Gastroesophageal sphincter (tissue), 4 donors: ENCODE results near the gene MAML3. TPM values are rescaled to one million over a fixed set of nuclear protein-coding genes. Genes with fewer than 3 reads are reported as not detected.

ENCODE experiments used
- ATAC-seq: fragments of 150-250 bp; one replicate; pipeline ENCODE4 v1.9.1; 2016; ENCODE audit warnings: mild to moderate bottlenecking, moderate library complexity
- H3K27ac ChIP-seq, 4 donors: fragments of 200-600 bp; sonication (generic) in 3 of 4; 1 replicate in 3 of 4; 2 replicates in 1 of 4; pipeline ENCODE4 v1.5.1; 2016 to 2019
- H3K27me3 ChIP-seq: fragments of 200-600 bp; sonication (generic); one replicate; pipeline ENCODE4 v1.5.1; 2019
- H3K36me3 ChIP-seq, 2 donors: fragments of 200-600 bp; sonication (generic); one replicate each; pipeline ENCODE4 v1.5.1; 2019; ENCODE audit warnings: control low read depth in 1 of 2
- H3K4me1 ChIP-seq, 3 donors: fragments of 200-600 bp; sonication (generic); 1 replicate in 2 of 3; 2 replicates in 1 of 3; pipeline ENCODE4 v1.5.1; 2016 to 2019; ENCODE audit warnings: control low read depth in 2 of 3
- H3K4me3 ChIP-seq, 2 donors: fragments of 200-600 bp; sonication (generic); one replicate each; pipeline ENCODE4 v1.5.1; 2019; ENCODE audit warnings: mild to moderate bottlenecking in 1 of 2, moderate library complexity in 1 of 2
- H3K9me3 ChIP-seq, 3 donors: fragments of 200-600 bp; sonication (generic); one replicate each; pipeline ENCODE4 v1.5.1; 2017 to 2019; ENCODE audit warnings: control low read depth in 2 of 3
- EP300 ChIP-seq: sonication (generic); formaldehyde crosslinking; IDR thresholded peaks from one replicate; pipeline ENCODE4 v1.6.1; 2017; ENCODE audit warnings: antibody characterized with exemption, mild to moderate bottlenecking
- POLR2A ChIP-seq, 2 donors: fragments of 450-650 bp; IDR thresholded peaks; one replicate each; pipeline ENCODE4 v1.6.1; 2017; ENCODE audit warnings: antibody characterized with exemption in 2 of 2, mild to moderate bottlenecking in 2 of 2, moderate library complexity in 1 of 2
- POLR2AphosphoS5 ChIP-seq: sonication (generic); formaldehyde crosslinking; IDR thresholded peaks from one replicate; pipeline ENCODE4 v1.6.1; 2017; ENCODE audit warnings: antibody characterized with exemption
- WGBS, 2 donors: methylation state at CpG; one replicate each; pipeline ENCODE4 v1.1.5; 2018; ENCODE audit warnings: low coverage in 1 of 2; 5-methylcytosine and 5-hydroxymethylcytosine counted together
- total RNA-seq, 4 donors: library from RNA; depleted of rRNA; stranded (reverse); fragments of >200 nt; gene quantifications; one replicate each; pipeline ENCODE4 v1.1.0, GENCODE V29; 2016
- TF ChIP-seq, protein P1 (sequence below), 4 experiments: fragments of 200-600 bp in 2 of 4; fragments of 450-650 bp in 2 of 4; sonication (generic) in 1 of 4; IDR thresholded peaks; one replicate each; pipeline ENCODE4 v1.5.1; 2017 to 2019; ENCODE audit warnings: antibody characterized with exemption in 4 of 4, mild to moderate bottlenecking in 2 of 4, moderate library complexity in 2 of 4

The MAML3 gene
- total RNA-seq, 4 donors from 2014 or later = 5.3 to 10.6 (median 9.3) TPM

DNA sequence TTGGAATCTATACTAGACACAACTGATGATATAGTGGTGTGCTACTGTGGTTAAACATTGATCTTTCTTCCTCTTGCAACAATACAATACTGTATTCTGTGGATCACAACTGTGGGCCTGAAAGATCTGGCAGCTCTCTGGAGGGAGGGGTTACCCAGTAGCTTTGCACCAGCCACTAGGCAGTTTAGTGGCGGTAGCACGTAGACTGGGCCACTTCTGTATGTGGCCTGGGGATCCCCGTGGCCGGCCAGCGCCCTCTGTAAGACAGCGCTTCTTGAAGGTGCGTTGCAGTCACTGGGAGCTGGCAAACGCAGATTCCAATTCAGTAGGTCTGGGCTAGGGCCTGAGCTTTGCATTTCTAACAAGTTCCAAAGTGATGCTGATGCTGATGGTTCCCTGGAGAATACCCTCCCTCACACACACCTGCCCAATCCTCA, 319.7 kb downstream of the MAML3 start:
- Histone ChIP-seq H3K4me3 (no peak overlapping the region), H3K27ac (no peak overlapping the region), H3K4me1 (peaks cover 0 to 5% (median 0%) of the 10 kb centered on the region in 3 donors), H3K9me3 (no peaks in the 10 kb centered on the region), H3K27me3 (no peaks in the 10 kb centered on the region), H3K36me3 (no peaks in the 10 kb centered on the region)
- TF ChIP-seq, protein P1, sequence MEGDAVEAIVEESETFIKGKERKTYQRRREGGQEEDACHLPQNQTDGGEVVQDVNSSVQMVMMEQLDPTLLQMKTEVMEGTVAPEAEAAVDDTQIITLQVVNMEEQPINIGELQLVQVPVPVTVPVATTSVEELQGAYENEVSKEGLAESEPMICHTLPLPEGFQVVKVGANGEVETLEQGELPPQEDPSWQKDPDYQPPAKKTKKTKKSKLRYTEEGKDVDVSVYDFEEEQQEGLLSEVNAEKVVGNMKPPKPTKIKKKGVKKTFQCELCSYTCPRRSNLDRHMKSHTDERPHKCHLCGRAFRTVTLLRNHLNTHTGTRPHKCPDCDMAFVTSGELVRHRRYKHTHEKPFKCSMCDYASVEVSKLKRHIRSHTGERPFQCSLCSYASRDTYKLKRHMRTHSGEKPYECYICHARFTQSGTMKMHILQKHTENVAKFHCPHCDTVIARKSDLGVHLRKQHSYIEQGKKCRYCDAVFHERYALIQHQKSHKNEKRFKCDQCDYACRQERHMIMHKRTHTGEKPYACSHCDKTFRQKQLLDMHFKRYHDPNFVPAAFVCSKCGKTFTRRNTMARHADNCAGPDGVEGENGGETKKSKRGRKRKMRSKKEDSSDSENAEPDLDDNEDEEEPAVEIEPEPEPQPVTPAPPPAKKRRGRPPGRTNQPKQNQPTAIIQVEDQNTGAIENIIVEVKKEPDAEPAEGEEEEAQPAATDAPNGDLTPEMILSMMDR (IDR thresholded peaks at IDR 0.05) = no peak
- no peak for TF ChIP-seq EP300
- TF ChIP-seq POLR2A (IDR thresholded peaks at IDR 0.05) = no peak
- no peak for TF ChIP-seq POLR2AphosphoS5
- no CpG with 5 or more reads among the region's 8 CpGs for WGBS, 2 donors
- no peak for ATAC-seq

DNA sequence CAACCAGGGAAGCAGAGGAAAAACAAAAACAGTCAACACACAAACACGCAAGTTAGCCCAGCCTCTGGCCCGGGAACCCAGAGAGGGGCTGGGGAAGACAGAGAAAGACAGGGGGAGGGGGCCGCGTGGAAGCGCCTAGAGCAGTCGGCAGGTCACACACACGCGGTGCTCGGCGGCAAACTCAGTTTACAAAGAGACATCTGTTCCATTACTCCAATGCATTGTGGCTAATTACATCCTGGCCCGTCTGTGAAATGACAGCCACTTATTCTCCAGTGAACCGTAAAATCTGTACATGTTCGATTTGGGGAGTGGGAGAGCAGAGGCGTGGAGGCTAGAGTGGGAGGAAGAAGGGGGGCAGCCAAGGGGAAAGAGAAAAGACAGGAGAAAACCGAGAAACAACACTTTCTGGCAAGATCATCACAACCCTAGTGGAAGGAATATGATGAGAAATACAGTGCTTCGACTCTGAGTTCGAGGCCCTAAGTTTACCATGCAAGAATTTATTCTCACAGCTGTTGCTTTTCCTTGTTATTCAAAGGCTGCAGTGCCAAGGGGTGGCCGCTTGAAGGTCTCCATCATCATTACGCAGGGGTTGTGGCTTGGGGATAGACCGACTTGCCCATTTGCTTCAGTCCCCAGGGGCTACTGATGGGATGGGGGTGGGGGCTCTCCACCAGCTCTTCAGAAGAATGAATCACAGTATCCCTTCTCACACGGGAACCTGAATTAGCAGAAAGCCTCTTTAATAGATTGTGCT, 320.7 kb downstream of the MAML3 start:
- no peaks in the 10 kb centered on the region for H3K36me3 ChIP-seq
- H3K4me1 ChIP-seq = no peaks in the 10 kb centered on the region
- 66 to 88% methylated on average over 6 to 20 of the region's 21 CpGs for WGBS, 2 donors
- TF ChIP-seq POLR2AphosphoS5 (no peak), POLR2A (IDR thresholded peaks at IDR 0.05) (no peak), EP300 (no peak)
- TF ChIP-seq, protein P1 (IDR thresholded peaks at IDR 0.05) = no peak
- H3K27ac ChIP-seq = no peak overlapping the region
- no peaks in the 10 kb centered on the region for H3K9me3 ChIP-seq
- no peaks in the 10 kb centered on the region for H3K27me3 ChIP-seq
- H3K4me3 ChIP-seq = no peak overlapping the region
- ATAC-seq = no peak

DNA sequence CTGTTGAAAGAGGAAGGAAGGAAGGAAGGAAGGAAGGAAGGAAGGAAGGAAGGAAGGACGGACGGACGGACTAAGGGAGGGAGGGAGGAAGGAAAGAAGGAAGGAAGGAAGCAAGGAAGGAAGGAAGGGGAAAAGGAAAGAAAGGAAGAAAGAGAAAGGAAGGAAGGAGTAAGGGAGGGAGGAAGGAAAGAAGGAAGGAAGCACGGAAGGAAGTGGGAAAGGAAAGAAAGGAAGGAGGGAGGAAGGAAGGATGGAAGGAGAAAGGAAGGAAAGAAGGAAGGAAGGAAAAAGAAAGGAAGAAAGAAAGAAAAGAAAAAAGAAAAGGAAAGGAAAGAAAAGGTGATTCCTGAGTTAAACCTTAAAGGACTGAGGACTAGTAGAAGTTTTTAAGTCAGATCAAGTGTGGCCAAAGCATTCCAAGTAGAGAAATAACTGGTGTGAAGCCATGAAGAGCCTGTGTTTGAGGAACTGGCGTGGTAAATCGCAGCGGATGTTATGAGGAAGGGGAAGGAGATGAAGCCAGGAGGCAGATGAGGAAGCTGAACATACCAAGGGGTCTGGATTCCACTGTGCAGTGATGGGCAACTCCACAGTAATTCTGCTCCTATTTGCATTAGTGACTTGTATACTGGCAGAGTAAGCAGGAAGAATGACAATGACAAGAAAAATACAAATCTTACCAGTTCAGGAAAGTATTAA, 324.9 kb downstream of the MAML3 start:
- H3K9me3 ChIP-seq = no peaks in the 10 kb centered on the region
- 77 to 82% methylated on average over 4 to 7 of the region's 7 CpGs for WGBS, 2 donors
- no peaks in the 10 kb centered on the region for H3K4me1 ChIP-seq
- TF ChIP-seq POLR2AphosphoS5 (no peak), EP300 (no peak), POLR2A (IDR thresholded peaks at IDR 0.05) (no peak)
- TF ChIP-seq, protein P1 (IDR thresholded peaks at IDR 0.05) = no peak
- no peak overlapping the region for H3K4me3 ChIP-seq
- H3K27ac ChIP-seq = no peak overlapping the region
- no peaks in the 10 kb centered on the region for H3K36me3 ChIP-seq
- no peak for ATAC-seq
- H3K27me3 ChIP-seq = no peaks in the 10 kb centered on the region

DNA sequence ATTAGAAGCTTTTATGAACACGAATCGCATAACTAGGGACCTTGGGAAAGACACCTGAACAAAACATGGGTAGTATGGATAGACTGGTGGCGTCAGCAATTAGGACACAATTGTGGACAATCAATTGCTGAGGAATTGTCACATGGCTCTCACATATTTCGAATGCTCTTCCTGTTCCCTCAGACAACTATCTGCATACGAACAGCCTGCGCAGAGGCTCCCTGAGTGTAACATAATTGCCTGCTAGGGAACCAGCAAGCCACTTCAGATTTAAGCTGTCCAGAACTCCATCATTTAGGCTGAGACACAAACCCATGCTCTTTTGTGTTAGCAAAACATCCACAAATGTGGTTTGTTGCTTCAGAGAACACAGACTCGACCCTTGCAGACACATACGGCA, 327.6 kb downstream of the MAML3 start:
- H3K27ac ChIP-seq = no peak overlapping the region
- no peaks in the 10 kb centered on the region for H3K36me3 ChIP-seq
- H3K27me3 ChIP-seq = no peaks in the 10 kb centered on the region
- no peak for ATAC-seq
- 80 to 92% methylated on average over 3 to 4 of the region's 8 CpGs for WGBS, 2 donors
- H3K4me3 ChIP-seq = no peak overlapping the region
- no peaks in the 10 kb centered on the region for H3K9me3 ChIP-seq
- no peak for TF ChIP-seq EP300
- no peak for TF ChIP-seq POLR2AphosphoS5
- TF ChIP-seq, protein P1 (IDR thresholded peaks at IDR 0.05) = no peak
- TF ChIP-seq POLR2A (IDR thresholded peaks at IDR 0.05) = no peak
- H3K4me1 ChIP-seq = no peaks in the 10 kb centered on the region
